LNCAP (cell line): Measurements from ENCODE around the gene PTK6.

Experiments
- TF ChIP-seq, protein P1 (sequence below): fragments of 450-650 bp; IDR thresholded peaks from 2 replicates; pipeline ENCODE4 v1.5.1; 2017; ENCODE audit warnings: mild to moderate bottlenecking

The PTK6 gene

DNA sequence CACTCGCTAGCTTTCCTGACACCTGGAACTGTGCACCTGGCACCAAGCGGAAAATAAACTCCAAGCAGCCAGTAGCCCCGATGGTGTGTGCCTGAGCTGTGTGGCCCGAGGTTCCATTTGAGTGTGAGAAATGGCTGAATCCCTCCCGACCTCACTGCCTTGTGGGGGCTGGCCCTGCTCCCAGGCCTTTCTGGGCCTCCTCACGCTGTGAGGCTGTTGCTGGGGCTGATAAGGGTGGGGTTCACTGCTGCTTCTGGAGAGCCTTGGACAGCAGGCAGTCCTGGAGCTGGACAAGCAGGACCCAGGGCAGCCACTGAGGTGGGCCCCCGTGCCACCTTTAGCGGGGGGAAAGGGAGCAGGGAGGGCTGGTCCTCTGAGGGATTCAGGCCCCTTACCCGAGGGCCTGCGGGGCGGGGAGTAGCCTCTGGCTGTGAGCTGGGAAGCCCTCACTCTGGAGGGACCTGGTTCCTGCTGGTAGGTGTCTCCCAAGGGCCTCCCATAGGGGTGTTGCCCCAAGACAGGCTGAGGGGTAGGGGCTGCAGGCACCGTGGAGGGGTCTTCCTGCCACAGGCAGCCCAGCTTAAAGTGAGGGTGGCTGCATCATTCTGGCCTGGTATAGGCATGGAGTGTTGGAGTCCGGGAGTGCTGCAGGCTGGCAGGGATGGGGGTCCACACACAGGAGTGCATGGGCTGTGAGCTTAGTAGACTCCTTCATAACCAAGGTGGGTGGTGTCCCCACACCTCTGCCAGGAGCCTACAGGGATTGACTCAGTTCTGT, 14.9 kb downstream of the PTK6 start:
- TF ChIP-seq, protein P1, sequence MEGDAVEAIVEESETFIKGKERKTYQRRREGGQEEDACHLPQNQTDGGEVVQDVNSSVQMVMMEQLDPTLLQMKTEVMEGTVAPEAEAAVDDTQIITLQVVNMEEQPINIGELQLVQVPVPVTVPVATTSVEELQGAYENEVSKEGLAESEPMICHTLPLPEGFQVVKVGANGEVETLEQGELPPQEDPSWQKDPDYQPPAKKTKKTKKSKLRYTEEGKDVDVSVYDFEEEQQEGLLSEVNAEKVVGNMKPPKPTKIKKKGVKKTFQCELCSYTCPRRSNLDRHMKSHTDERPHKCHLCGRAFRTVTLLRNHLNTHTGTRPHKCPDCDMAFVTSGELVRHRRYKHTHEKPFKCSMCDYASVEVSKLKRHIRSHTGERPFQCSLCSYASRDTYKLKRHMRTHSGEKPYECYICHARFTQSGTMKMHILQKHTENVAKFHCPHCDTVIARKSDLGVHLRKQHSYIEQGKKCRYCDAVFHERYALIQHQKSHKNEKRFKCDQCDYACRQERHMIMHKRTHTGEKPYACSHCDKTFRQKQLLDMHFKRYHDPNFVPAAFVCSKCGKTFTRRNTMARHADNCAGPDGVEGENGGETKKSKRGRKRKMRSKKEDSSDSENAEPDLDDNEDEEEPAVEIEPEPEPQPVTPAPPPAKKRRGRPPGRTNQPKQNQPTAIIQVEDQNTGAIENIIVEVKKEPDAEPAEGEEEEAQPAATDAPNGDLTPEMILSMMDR = no peak

DNA sequence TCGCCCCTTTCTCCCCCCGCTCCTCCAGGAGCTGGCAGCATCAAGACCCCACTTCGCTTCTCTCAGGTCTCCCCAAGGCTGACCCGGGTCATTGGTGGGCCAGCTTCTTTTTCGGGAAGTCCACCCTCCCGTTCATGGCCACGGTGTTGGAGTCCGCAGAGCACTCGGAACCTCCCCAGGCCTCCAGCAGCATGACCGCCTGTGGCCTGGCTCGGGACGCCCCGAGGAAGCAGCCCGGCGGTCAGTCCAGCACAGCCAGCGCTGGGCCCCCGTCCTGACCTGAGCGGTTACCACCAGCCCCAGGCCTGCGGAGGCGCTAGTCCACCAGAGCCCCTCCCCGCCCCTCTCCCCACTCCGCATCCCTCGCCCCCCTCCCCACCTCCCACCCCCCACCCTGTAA, 15.6 kb downstream of the PTK6 start:
- TF ChIP-seq, protein P1 = no peak

DNA sequence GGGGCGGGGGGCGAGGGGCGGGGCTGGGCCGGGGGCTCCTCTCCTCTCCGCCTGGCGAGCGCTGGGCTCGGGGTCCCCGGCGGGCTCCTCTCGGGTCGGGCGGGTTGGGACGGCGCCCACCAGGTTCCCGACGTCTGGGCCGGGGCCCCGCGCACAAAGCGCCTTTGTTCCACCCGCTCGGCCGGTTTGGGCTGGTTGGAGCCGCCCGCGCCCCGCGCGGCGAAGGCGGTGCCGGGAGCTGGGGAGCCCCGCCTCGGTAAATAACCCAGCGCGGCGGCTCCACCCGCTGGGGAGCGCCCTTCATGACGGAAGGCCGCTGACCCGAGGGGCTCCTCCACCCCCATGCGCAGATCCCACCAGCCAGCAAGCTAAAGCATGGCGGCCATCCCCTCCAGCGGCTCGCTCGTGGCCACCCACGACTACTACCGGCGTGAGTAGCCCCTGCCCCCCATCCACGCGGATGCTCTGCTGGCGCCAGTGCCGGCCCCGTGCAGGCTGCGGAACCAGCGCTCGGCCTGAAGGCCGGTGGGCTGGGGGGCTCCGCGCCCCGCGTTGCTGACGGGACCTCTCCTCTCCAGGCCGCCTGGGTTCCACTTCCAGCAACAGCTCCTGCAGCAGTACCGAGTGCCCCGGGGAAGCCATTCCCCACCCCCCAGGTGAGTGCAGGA, 16.1 kb downstream of the PTK6 start:
- TF ChIP-seq, protein P1 = no peak

DNA sequence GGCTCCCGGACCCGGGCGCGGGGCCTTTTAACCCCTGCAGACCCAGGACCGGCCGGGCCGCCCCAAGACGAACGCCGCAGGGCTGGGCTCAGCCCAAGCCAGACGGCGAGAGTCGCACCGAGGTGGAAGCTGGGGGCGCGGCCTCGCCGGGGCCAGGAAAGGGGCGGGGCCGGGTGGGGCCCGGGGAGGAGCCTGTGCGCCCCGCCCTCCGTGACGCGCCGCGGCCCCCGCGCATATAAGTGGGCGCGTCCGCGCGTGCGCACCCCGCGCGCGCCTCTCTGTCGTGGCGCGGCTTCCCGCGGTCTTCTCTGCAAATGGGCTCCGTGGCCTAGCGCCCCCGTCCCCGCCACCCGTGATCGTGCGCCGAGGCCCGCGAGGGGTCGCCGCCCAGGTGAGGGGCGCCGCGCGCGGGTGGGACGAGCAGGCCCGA, 16.7 kb downstream of the PTK6 start, which contains the start of gene PPDPF:
Gene PPDPF, plus strand, starts transcription at position 262 of the 430 bp plus-strand sequence. CDS start 544 bp downstream, outside the sequence.
- TF ChIP-seq, protein P1 = no peak

DNA sequence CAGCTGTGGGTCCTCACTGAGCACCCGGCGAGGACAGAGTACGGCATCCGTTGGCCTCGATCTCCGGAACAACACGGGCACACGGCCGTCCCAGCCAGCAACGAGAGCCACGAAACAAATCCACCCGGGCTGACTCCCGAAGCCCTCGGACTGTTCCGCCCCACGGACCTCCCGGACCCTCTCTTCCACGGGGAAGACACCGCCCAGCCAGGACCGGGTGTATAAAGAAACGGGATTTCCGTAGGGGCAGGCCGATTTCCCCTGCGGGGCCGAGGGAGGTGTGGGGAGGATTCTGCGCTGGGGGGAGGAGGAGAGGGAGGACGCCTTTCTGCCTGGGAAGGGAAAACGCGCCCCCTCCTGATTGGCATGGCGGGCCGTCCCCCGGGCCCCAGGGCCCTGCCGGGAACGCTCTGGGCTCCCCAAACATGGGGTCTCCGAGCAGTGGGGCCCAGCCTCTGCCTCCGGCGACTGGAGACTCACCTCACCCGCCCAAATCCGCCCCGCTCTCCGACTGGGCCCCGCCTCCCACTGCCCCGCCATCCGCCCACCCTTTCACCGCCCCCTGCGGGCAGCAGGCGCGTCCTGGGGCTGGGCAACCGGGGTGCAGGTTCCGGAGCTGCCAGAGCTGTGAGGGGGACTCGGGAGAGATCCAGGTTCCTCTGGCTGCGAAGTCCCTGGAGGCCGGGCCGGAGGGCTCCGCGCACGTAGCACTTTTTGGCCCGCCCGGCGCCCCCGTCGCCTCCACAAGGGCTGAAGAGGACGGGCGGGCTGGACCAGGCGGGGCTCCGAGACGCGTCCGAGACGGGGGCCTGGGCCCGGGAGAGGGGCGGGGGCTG, 17.3 kb downstream of the PTK6 start:
- TF ChIP-seq, protein P1 = no peak

DNA sequence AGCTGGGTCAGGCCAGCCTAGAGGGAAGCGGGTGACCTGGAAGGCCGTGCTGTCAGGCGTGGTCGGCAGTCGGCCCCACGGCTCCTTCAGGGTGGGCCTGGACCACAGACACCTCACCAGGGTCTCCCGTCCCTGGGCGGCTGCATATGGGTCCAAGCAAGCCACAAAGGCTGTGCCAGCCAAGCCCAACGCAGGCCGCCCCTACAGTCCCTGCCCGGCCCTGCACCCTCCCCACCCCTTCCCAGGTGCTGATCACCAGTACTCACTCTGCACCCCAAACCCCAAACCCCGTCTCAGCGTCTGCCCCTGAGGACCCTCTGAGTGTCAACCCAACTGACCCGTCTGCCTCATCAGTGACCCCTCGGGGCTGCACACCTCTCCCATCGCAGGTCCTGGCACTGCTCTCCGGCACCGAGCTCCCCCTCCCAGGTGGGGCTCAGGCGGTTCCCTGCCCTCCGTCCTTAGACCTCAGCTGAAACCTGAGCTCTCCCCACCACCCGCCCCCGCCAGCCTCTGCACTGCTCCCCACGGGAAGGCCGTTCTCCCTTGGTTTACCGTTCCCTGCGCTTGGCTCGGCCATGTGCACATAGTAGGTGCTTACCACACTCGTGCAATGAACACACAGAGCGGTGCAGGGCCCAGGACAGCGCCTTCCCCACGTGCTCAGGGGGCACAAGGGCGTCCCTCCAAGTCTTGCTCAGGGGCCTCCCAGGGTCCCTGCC, 18.1 kb downstream of the PTK6 start:
- TF ChIP-seq, protein P1 = no peak
